Stimulated activated CD4-positive, alpha-beta T cell treated with anti-CD3 and anti-CD28 coated beads, TNF-alpha, amount 100 ng/mL, for 1 hour (primary cell): ENCODE data around the gene IPO4.

Experiments
- DNase-seq, 3 donors: peaks; one replicate each; pipeline ENCODE4 v3.0.0-alpha.2; 2020; ENCODE audit warnings: low read depth in 3 of 3, low spot score in 1 of 3

Gene IPO4

GRCh38 chr14:24132061-24132685 is 56.4 kb downstream of the IPO4 start:
- peak in 1 of 3 donors; percentile 24 for DNase-seq

- DNase-seq: no peak
Observed at GRCh38 chr14:24131549-24131966, 57.1 kb downstream of the IPO4 start.

DNA sequence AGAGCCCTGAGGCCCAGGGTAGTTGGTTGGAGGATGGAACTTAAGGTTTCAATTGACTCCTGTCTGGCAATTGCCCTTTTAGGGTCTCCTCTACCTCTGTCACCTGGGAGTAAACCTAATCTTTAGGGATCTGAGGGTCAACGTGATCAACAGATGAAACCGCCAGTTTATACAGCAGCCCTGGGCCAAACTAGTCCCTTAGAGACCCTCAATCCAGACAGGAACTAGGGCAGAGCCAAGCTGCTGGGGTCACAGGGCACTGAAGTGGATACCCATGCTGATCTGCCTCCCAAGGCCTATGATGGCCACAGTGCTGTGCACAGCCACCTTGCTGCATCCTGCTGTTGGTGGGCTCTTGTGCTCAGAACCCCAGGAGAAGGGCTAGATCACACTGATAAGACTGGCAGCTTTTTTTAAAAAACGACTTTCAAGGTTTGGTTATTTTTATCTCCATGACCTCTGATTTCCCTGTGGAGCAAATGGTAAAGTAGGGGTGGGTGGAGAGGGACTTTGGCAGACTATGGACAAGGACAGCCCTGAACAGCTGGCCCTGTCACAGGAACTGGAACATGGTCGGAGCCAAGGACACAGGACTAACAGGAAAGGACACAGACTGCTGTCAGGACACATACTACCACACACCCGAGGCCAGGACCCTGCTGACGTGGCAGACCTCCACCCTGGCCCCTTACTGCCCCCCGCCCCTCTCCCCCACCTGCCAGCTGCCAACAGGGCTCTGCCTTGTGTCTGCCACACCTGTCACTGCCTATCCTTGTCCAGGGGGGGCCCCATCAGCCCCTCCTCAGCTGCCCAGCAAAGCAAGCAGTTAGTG is 57.7 kb downstream of the IPO4 start:
- no peak for DNase-seq

- DNase-seq: no peak
Observed at GRCh38 chr14:24130380-24130716, 58.3 kb downstream of the IPO4 start, which contains the start of gene FITM1. Gene FITM1 (plus strand): TSS chr14:24130659. CDS start chr14:24131564, 905 bp downstream.
